NCI-H510A (cell line): ENCODE measurements around the gene MRRF.
A peak's percentile ranks its signal among the peaks of the same experiment; 100 is the strongest.

ENCODE experiments used
- DNase-seq: peaks from one replicate; lab custom pipeline; 2025; lab: John Stamatoyannopoulos, UW

The MRRF gene

GRCh38 chr9:122264360-122265148 is at the start of gene MRRF, which contains the start of gene RBM18:
Gene MRRF (plus strand): TSS chr9:122264882. CDS start chr9:122270892, 6,010 bp downstream.
Gene RBM18 (minus strand): TSS chr9:122264840. CDS start chr9:122261492, 3,348 bp downstream.
- peak; percentile 80 for DNase-seq

- no peak for DNase-seq
These were observed 49.0 kb upstream of the MRRF start for GRCh38 chr9:122215663-122216062.

- DNase-seq = no peak
These were observed 48.4 kb upstream of the MRRF start for GRCh38 chr9:122216138-122216797.

GRCh38 chr9:122216798-122217418 is 47.8 kb upstream of the MRRF start:
- no peak for DNase-seq

GRCh38 chr9:122217640-122218039 is 47.0 kb upstream of the MRRF start:
- DNase-seq = no peak

- DNase-seq = no peak
These were observed 46.4 kb upstream of the MRRF start for GRCh38 chr9:122218071-122218934.

GRCh38 chr9:122218935-122219855 is 45.5 kb upstream of the MRRF start:
- no peak for DNase-seq

GRCh38 chr9:122219856-122220672 is 44.6 kb upstream of the MRRF start:
- no peak for DNase-seq

GRCh38 chr9:122220673-122221182 is 44.0 kb upstream of the MRRF start:
- DNase-seq = no peak

GRCh38 chr9:122221183-122221811 is 43.4 kb upstream of the MRRF start:
- no peak for DNase-seq

GRCh38 chr9:122222791-122223190 is 41.9 kb upstream of the MRRF start:
- DNase-seq = no peak

GRCh38 chr9:122223435-122223834 is 41.2 kb upstream of the MRRF start:
- no peak for DNase-seq

GRCh38 chr9:122225312-122226141 is 39.2 kb upstream of the MRRF start:
- DNase-seq = no peak

GRCh38 chr9:122226142-122226757 is 38.4 kb upstream of the MRRF start:
- no peak for DNase-seq

- no peak for DNase-seq
These were observed 37.7 kb upstream of the MRRF start for GRCh38 chr9:122226758-122227574.

- no peak for DNase-seq
These were observed 37.1 kb upstream of the MRRF start for GRCh38 chr9:122227575-122227900.

- DNase-seq = no peak
These were observed 36.5 kb upstream of the MRRF start for GRCh38 chr9:122228191-122228567.
